Tibial nerve (tissue), 4 donors: ENCODE data around the gene MYO1A. TPM values are rescaled to one million over a fixed set of nuclear protein-coding genes. Genes with fewer than 3 reads are reported as not detected.

Source experiments
- DNase-seq, 2 donors: peaks; one replicate each; pipeline ENCODE4 v3.0.0-alpha.2; 2019; ENCODE audit warnings: low spot score in 2 of 2
- H3K27ac ChIP-seq, 4 donors: fragments of 200-600 bp; sonication (generic) in 3 of 4; one replicate each; pipeline ENCODE4 v1.5.1; 2017 to 2019; ENCODE audit warnings: mild to moderate bottlenecking in 1 of 4
- H3K27me3 ChIP-seq, 2 donors: fragments of 200-600 bp; sonication (generic) in 1 of 2; one replicate each; pipeline versions ENCODE4 v1.5.1 to v1.6.0; 2017 to 2019
- H3K36me3 ChIP-seq, 3 donors: fragments of 200-600 bp; sonication (generic); one replicate each; pipeline ENCODE4 v1.5.1; 2018 to 2019
- H3K4me1 ChIP-seq, 4 donors: fragments of 200-600 bp; sonication (generic) in 3 of 4; one replicate each; pipeline ENCODE4 v1.5.1; 2017 to 2019
- H3K4me3 ChIP-seq, 4 donors: fragments of 200-600 bp; sonication (generic) in 3 of 4; one replicate each; pipeline ENCODE4 v1.5.1; 2017 to 2019; ENCODE audit warnings: mild to moderate bottlenecking in 1 of 4, moderate library complexity in 1 of 4
- H3K9me3 ChIP-seq, 4 donors: fragments of 200-600 bp; sonication (generic) in 3 of 4; one replicate each; pipeline ENCODE4 v1.5.1; 2017 to 2019
- EP300 ChIP-seq, 2 donors: sonication (generic); formaldehyde crosslinking; IDR thresholded peaks; one replicate each; pipeline ENCODE4 v1.6.1; 2017; ENCODE audit warnings: antibody characterized with exemption in 2 of 2, mild to moderate bottlenecking in 1 of 2
- POLR2A ChIP-seq, 2 donors: fragments of 450-650 bp; IDR thresholded peaks; one replicate each; pipeline ENCODE4 v1.6.1; 2017; ENCODE audit warnings: antibody characterized with exemption in 2 of 2, mild to moderate bottlenecking in 2 of 2, moderate library complexity in 2 of 2
- WGBS, 2 donors: methylation state at CpG; one replicate each; pipeline ENCODE4 v1.1.5; 2018; 5-methylcytosine and 5-hydroxymethylcytosine counted together
- total RNA-seq, 4 donors: library from RNA; depleted of rRNA; stranded (reverse); fragments of >200 nt; gene quantifications; one replicate each; pipeline ENCODE4 v1.1.0, GENCODE V29; 2016
- TF ChIP-seq, protein P1 (sequence below), 5 experiments: fragments of 200-600 bp in 3 of 5; fragments of 450-650 bp in 2 of 5; sonication (generic) in 3 of 5; IDR thresholded peaks; one replicate each; pipeline ENCODE4 v1.5.1; 2016 to 2019; ENCODE audit warnings: antibody characterized with exemption in 5 of 5, mild to moderate bottlenecking in 3 of 5, moderate library complexity in 2 of 5

MYO1A gene
- under 1 TPM in 2 of 4 donors, not detected in 2; 0.30 to 0.59 TPM for total RNA-seq

DNA sequence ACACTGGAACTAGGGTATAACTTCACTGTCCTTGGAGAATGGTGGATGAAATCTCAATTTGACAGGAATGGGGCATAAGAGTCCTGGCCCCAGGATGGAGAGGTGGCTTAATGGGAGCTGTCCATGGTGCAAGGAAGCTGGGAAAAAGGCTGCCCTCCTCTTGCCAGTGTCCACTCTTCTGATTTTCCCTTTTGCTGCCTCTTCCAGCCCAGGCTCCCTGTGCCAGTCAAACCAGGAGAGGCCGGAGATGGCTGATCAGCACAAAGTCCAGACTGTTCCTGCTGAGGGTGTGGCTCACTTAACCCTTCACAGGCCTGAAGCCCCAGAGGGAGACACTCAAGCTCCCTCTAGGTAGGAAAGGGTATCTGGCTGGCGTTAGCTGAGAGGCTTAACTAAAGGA, at the start of gene MYO1A:
MYO1A (minus strand) TSS at position 240 of the 400 bp plus-strand sequence. CDS start 1,806 bp downstream, outside the sequence.
- Histone ChIP-seq H3K9me3 (no peaks in the 10 kb centered on the region), H3K27me3 (no peaks in the 10 kb centered on the region), H3K27ac (peak within 1 kb of the TSS in 1 of 4 donors; percentile 38), H3K4me1 (peaks cover 0 to 9% (median 0%) of the 10 kb centered on the region in 4 donors), H3K36me3 (no peaks in the 10 kb centered on the region), H3K4me3 (no peak within 1 kb of the TSS)
- WGBS, 2 donors = 37 to 39% methylated on average over 2 of the region's 2 CpGs
- TF ChIP-seq POLR2A (IDR thresholded peaks at IDR 0.05) = no peak
- TF ChIP-seq EP300 (IDR thresholded peaks at IDR 0.05) = no peak
- TF ChIP-seq, protein P1, sequence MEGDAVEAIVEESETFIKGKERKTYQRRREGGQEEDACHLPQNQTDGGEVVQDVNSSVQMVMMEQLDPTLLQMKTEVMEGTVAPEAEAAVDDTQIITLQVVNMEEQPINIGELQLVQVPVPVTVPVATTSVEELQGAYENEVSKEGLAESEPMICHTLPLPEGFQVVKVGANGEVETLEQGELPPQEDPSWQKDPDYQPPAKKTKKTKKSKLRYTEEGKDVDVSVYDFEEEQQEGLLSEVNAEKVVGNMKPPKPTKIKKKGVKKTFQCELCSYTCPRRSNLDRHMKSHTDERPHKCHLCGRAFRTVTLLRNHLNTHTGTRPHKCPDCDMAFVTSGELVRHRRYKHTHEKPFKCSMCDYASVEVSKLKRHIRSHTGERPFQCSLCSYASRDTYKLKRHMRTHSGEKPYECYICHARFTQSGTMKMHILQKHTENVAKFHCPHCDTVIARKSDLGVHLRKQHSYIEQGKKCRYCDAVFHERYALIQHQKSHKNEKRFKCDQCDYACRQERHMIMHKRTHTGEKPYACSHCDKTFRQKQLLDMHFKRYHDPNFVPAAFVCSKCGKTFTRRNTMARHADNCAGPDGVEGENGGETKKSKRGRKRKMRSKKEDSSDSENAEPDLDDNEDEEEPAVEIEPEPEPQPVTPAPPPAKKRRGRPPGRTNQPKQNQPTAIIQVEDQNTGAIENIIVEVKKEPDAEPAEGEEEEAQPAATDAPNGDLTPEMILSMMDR (IDR thresholded peaks at IDR 0.05) = no peak
- no peak for DNase-seq

DNA sequence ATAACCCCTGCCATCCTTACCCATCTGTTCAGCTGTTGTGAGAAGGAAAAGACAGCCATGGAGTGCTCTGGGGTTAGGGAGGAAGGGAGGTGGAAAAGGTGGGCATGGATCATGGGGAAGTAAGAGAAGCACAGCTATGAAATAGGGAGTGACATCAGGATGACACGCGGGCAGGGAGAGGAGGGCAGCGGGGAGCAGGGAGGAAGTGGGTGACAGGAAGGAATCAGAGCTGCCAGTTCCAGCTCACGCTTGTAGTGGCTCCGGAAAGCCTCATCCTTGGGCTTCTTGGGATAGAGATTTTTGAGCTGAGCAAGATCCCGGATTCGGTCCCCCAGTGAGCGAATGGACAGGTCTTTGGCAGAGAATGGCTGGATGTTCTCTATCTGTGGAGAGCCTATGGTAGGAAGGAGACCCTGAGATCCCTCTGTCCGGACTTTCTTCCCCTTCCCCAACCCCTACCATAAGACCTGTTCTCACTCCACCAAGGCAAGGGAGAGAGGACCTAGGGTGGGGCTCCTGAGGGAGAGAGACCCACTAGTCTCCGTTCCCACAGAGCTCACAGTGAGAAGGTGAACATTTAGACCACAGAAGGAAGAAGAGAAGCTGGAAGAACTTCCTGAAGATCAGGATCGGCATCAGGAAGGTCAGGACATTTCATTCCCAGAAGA, 49.3 kb upstream of the MYO1A start:
- TF ChIP-seq POLR2A (IDR thresholded peaks at IDR 0.05) (no peak), EP300 (IDR thresholded peaks at IDR 0.05) (no peak)
- TF ChIP-seq, protein P1 (IDR thresholded peaks at IDR 0.05) = no peak
- no peak for DNase-seq
- 72 to 83% methylated on average over 11 of the region's 11 CpGs for WGBS, 2 donors
- no peak overlapping the region for H3K4me3 ChIP-seq
- peaks cover 0 to 29% (median 7%) of the 10 kb centered on the region in 4 donors for H3K4me1 ChIP-seq
- peak overlapping the region in 2 of 4 donors; percentile 24 to 99 for H3K27ac ChIP-seq
- H3K9me3 ChIP-seq = no peaks in the 10 kb centered on the region
- no peaks in the 10 kb centered on the region for H3K27me3 ChIP-seq
- H3K36me3 ChIP-seq = peaks cover 0 to 95% (median 22%) of the 10 kb centered on the region in 3 donors

DNA sequence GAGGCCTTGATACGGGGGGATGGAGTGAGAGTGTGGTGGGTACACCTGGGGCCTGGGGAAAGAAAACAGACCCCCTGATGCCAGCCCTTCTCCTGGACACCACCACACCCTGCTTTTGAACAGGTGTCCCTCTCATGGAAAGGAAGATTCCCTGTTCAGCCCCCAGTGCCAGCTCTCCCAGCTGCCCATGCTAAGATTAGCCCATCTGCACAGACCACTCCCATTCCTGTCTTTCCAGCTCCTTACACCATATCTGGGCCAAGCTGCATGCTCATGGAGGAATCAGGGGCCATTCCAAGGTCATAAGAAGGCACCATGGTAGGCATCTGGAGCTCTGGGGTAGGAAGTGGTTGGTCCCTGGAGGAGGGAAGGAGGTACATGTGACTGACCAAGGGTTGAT, 48.6 kb upstream of the MYO1A start:
- H3K27me3 ChIP-seq = no peaks in the 10 kb centered on the region
- peaks cover 0 to 35% (median 13%) of the 10 kb centered on the region in 4 donors for H3K4me1 ChIP-seq
- H3K4me3 ChIP-seq = no peak overlapping the region
- peak overlapping the region in 1 of 4 donors; percentile 99 for H3K27ac ChIP-seq
- no peak for TF ChIP-seq POLR2A (IDR thresholded peaks at IDR 0.05)
- TF ChIP-seq, protein P1 (IDR thresholded peaks at IDR 0.05) = no peak
- no peak for TF ChIP-seq EP300 (IDR thresholded peaks at IDR 0.05)
- H3K36me3 ChIP-seq = peaks cover 0 to 89% (median 19%) of the 10 kb centered on the region in 3 donors
- DNase-seq = no peak
- 60 to 71% methylated on average over 1 of the region's 1 CpG for WGBS, 2 donors
- H3K9me3 ChIP-seq = no peaks in the 10 kb centered on the region

DNA sequence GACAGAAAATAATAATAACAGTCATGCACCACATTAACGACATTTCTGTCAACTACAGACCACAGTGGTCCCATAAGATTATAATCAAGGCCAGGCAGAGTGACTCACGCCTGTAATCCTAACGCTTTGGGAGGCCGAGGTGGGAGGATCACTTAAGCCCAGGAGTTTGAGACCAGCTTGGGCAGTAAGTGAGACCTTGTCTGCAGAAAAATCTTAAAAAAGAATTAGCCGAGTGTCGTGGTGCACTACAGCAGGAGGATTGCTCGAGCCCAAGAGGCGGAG, 47.6 kb upstream of the MYO1A start:
- H3K4me1 ChIP-seq = peaks cover 0 to 43% (median 24%) of the 10 kb centered on the region in 4 donors
- H3K27me3 ChIP-seq = no peaks in the 10 kb centered on the region
- 83 to 85% methylated on average over 8 of the region's 8 CpGs for WGBS, 2 donors
- no peak overlapping the region for H3K4me3 ChIP-seq
- no peaks in the 10 kb centered on the region for H3K9me3 ChIP-seq
- H3K36me3 ChIP-seq = peaks cover 0 to 91% (median 16%) of the 10 kb centered on the region in 3 donors
- TF ChIP-seq, protein P1 (IDR thresholded peaks at IDR 0.05) = no peak
- TF ChIP-seq EP300 (IDR thresholded peaks at IDR 0.05) = no peak
- peak overlapping the region in 2 of 4 donors; percentile 99 for H3K27ac ChIP-seq
- DNase-seq = no peak

DNA sequence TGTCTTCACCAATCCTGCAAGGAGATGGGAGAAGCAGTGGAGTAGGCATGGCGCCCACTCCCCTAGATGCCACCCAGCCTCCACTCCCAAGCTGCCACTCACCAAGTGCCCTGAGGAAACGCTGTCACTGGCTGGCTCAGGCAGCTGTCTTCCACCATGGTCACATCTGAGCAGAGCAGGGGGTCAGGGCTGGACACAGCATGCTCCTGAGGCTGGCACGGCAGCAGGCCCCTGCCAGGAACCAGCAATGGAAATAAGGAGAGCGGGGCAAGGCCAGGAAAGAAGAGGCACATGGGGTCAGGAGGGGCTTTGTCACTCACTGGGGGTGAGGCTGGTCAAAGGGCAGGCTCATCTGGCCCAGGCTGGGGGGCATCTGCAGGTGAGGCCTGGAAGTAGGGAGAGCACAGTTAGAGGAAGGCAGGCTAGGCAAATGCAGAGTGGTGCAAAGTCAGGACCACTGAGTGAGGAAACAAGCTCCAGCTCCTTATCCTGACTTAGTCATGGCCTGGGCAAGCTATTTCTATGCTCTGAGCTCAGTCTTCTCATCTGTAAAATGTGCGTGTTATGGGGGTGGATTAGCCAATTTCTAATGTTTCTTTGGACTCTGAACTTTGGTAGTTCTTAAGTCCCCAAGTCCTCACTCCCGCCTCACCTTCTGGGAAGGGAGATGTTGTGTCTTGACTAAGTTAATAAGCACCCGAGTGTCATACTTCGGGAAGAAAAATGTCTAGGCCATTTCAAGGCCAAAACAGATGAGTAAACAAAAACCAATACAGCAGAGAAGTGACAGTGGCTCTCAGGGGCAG, 47.0 kb upstream of the MYO1A start:
- H3K4me3 ChIP-seq = no peak overlapping the region
- H3K27me3 ChIP-seq = no peaks in the 10 kb centered on the region
- peak overlapping the region in 3 of 4 donors; percentile 5 to 99 (median 99) for H3K27ac ChIP-seq
- peaks cover 0 to 47% (median 29%) of the 10 kb centered on the region in 4 donors for H3K4me1 ChIP-seq
- no peak for DNase-seq
- no peak for TF ChIP-seq EP300 (IDR thresholded peaks at IDR 0.05)
- no peak for TF ChIP-seq POLR2A (IDR thresholded peaks at IDR 0.05)
- TF ChIP-seq, protein P1 (IDR thresholded peaks at IDR 0.05) = no peak
- no peaks in the 10 kb centered on the region for H3K9me3 ChIP-seq
- peaks cover 0 to 91% (median 16%) of the 10 kb centered on the region in 3 donors for H3K36me3 ChIP-seq
- WGBS, 2 donors = 78 to 79% methylated on average over 8 of the region's 8 CpGs
